Tibial artery (tissue), 4 donors: ENCODE results near the gene TXNDC9.
"Not testable (repeated sequence)": the region's sequence is repeated elsewhere in the genome, so short reads cannot be mapped to it uniquely, and the experiment has no call there.

ENCODE experiments used
- DNase-seq, 2 donors: peaks; one replicate each; pipeline ENCODE4 v3.0.0-alpha.2; 2019
- H3K27ac ChIP-seq, 2 donors: fragments of 200-600 bp; sonication (generic) in 1 of 2; 1 replicate in 1 of 2; 2 replicates in 1 of 2; pipeline ENCODE4 v1.5.1; 2018 to 2019; ENCODE audit warnings: mild to moderate bottlenecking in 1 of 2
- H3K27me3 ChIP-seq, 2 donors: fragments of 200-600 bp; sonication (generic) in 1 of 2; one replicate each; pipeline versions ENCODE4 v1.5.1 to v1.6.0; 2016 to 2019
- H3K36me3 ChIP-seq, 3 donors: fragments of 200-600 bp; sonication (generic) in 2 of 3; one replicate each; pipeline ENCODE4 v1.5.1; 2016 to 2019; ENCODE audit warnings: mild to moderate bottlenecking in 2 of 3
- H3K4me1 ChIP-seq, 4 donors: fragments of 200-600 bp; sonication (generic) in 2 of 4; 1 replicate in 3 of 4; 2 replicates in 1 of 4; pipeline ENCODE4 v1.5.1; 2016 to 2019
- H3K4me3 ChIP-seq, 2 donors: fragments of 200-600 bp; sonication (generic) in 1 of 2; 1 replicate in 1 of 2; 2 replicates in 1 of 2; pipeline ENCODE4 v1.5.1; 2018 to 2019; ENCODE audit warnings: mild to moderate bottlenecking in 2 of 2
- H3K9me3 ChIP-seq, 3 donors: fragments of 200-600 bp; sonication (generic) in 1 of 3; one replicate each; pipeline ENCODE4 v1.5.1; 2016 to 2019
- CTCF ChIP-seq, 2 experiments: fragments of 200-600 bp in 1 of 2; fragments of 450-650 bp in 1 of 2; IDR thresholded peaks; one replicate each; pipeline ENCODE4 v1.5.1; 2017 to 2019; ENCODE audit warnings: antibody characterized with exemption in 2 of 2, mild to moderate bottlenecking in 1 of 2, moderate library complexity in 1 of 2
- intact Hi-C: fragments of 100-400 bp; cut with DNase I; formaldehyde crosslinking; loops from one replicate; pipeline ENCODE4 v1.15.0; 2023; ENCODE audit warnings: low total_unique reads

TXNDC9 gene

DNA sequence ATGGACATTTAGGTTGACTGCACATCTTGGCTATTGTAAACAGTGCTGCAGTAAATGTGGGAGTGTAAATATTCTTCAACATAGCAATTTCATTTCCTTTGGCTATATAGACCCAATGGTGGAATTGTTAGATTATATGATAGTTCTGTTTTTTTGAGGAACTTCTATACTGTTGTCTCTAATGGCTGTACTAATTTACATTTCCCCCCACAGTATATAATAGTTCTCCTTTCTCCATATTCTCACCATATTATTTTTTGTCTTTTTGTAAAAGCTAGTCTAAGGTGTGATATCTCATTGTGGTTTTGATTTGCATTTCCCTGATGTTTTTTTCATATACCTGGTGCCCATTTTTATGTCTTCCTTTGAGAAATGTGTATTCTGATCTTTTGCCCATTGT is 14.1 kb upstream of the TXNDC9 start:
- Histone ChIP-seq H3K9me3 (no peaks in the 10 kb centered on the region), H3K4me1 (no peaks in the 10 kb centered on the region), H3K36me3 (no peaks in the 10 kb centered on the region), H3K4me3 (no peak overlapping the region), H3K27me3 (no peaks in the 10 kb centered on the region), H3K27ac (no peak overlapping the region)
- intact Hi-C loops = no loop called here
- TF ChIP-seq CTCF (IDR thresholded peaks at IDR 0.05) = no peak
- no peak for DNase-seq

- intact Hi-C loops = no loop called here
- Histone ChIP-seq H3K4me1 (no peaks in the 10 kb centered on the region), H3K27me3 (no peaks in the 10 kb centered on the region)
Measured at GRCh38 chr2:99348173-99348572, 12.0 kb upstream of the TXNDC9 start.

DNA sequence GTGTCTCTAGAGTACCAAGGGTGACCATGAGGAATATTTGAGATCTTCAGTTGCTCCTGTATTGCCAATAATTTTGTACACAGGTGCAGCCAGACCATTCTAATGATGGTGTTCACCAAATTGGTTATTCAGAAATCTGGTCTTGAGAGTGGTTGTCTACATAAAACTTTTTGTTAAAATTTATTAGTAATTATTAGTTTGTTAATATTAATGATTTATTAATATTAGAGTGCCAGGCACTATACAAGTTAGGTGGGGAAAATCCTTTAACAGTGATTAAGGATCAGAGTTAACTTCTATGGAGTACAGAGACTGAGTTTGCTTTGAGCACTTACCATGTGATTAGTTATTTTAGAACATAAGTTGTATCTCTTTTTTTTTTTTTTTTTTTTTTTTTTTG is 10.1 kb upstream of the TXNDC9 start:
- Histone ChIP-seq H3K4me1 (no peaks in the 10 kb centered on the region), H3K27ac (no peak overlapping the region), H3K27me3 (no peaks in the 10 kb centered on the region), H3K9me3 (no peaks in the 10 kb centered on the region), H3K36me3 (no peaks in the 10 kb centered on the region), H3K4me3 (no peak overlapping the region)
- TF ChIP-seq CTCF (IDR thresholded peaks at IDR 0.05) = no peak
- intact Hi-C loops = no loop called here
- no peak for DNase-seq

More at GRCh38 chr2:99348173-99348572, 12.0 kb upstream of the TXNDC9 start:
- DNase-seq = no peak
- no peaks in the 10 kb centered on the region for H3K9me3 ChIP-seq
- H3K4me3 ChIP-seq = no peak overlapping the region
- no peaks in the 10 kb centered on the region for H3K36me3 ChIP-seq
- no peak for TF ChIP-seq CTCF (IDR thresholded peaks at IDR 0.05)
- no peak overlapping the region for H3K27ac ChIP-seq

DNA sequence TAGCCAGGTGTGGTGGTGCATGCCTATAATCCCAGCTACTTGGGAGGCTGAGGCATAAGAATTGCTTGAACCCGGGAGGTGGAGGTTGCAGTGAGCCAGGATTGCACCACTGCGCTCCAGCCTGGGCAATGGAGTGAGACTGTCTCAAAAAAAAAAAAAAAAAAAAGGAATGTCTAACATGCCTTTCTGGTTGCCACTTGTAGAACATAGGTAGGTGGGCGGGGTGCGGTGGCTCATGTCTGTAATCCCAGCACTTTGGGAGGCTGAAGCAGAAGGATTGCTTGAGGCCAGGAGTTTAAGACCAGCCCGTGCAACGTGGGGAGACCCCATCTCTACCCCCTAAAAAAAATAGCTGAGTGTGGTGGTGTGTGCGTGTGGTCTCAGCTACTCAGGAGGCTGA is 9.3 kb upstream of the TXNDC9 start:
- H3K27me3 ChIP-seq, H3K4me1 ChIP-seq, intact Hi-C loops, DNase-seq, H3K4me3 ChIP-seq, H3K36me3 ChIP-seq, H3K27ac ChIP-seq, H3K9me3 ChIP-seq: not testable (repeated sequence)

GRCh38 chr2:99342536-99342935 is 6.4 kb upstream of the TXNDC9 start:
- TF ChIP-seq CTCF (IDR thresholded peaks at IDR 0.05) = no peak
- Histone ChIP-seq H3K4me1 (peaks cover 0 to 21% (median 11%) of the 10 kb centered on the region in 4 donors), H3K27ac (no peak overlapping the region), H3K9me3 (no peaks in the 10 kb centered on the region), H3K4me3 (no peak overlapping the region), H3K36me3 (no peaks in the 10 kb centered on the region), H3K27me3 (no peaks in the 10 kb centered on the region)
- intact Hi-C loops = no loop called here
- DNase-seq = no peak

GRCh38 chr2:99340669-99341236 is 4.6 kb upstream of the TXNDC9 start:
- Histone ChIP-seq H3K27ac (no peak overlapping the region), H3K9me3 (no peaks in the 10 kb centered on the region), H3K4me3 (no peak overlapping the region), H3K27me3 (no peaks in the 10 kb centered on the region), H3K4me1 (peaks cover 0 to 21% (median 11%) of the 10 kb centered on the region in 4 donors), H3K36me3 (no peaks in the 10 kb centered on the region)
- TF ChIP-seq CTCF (IDR thresholded peaks at IDR 0.05) = no peak
- intact Hi-C loops = no loop called here
- no peak for DNase-seq
